Measurements from ENCODE around the gene DHRSX.

- TF ChIP-seq CTCF (IDR thresholded peaks at IDR 0.05; ENCODE audit: low read depth, low read length, poor library complexity, severe bottlenecking) (no peak), EZH2phosphoT487 (IDR thresholded peaks at IDR 0.05; ENCODE audit: borderline replicate concordance, low read length) (no peak)
Measured at GRCh38 chrX:2545144-2545543, 44.4 kb upstream of the DHRSX start.
